Adrenal gland (tissue), 5 donors: Measurements from ENCODE around the gene GMPPA.

Source experiments
- POLR2A ChIP-seq, 2 donors: fragments of 450-650 bp; IDR thresholded peaks; one replicate each; pipeline ENCODE4 v1.6.1; 2017; ENCODE audit warnings: antibody characterized with exemption in 2 of 2, mild to moderate bottlenecking in 2 of 2, moderate library complexity in 1 of 2
- TF ChIP-seq, protein P1 (sequence below), 6 experiments: fragments of 450-650 bp in 4 of 6; fragments of 200-600 bp in 2 of 6; sonication (generic) in 1 of 6; IDR thresholded peaks; 1 replicate in 5 of 6; 2 replicates in 1 of 6; pipeline versions ENCODE4 v1.5.1 to v1.8.0; 2016 to 2021; ENCODE audit warnings: antibody characterized with exemption in 6 of 6, mild to moderate bottlenecking in 2 of 6, moderate library complexity in 1 of 6
- donor health status: DM: no; HTN: no; CAD: no.

DNA sequence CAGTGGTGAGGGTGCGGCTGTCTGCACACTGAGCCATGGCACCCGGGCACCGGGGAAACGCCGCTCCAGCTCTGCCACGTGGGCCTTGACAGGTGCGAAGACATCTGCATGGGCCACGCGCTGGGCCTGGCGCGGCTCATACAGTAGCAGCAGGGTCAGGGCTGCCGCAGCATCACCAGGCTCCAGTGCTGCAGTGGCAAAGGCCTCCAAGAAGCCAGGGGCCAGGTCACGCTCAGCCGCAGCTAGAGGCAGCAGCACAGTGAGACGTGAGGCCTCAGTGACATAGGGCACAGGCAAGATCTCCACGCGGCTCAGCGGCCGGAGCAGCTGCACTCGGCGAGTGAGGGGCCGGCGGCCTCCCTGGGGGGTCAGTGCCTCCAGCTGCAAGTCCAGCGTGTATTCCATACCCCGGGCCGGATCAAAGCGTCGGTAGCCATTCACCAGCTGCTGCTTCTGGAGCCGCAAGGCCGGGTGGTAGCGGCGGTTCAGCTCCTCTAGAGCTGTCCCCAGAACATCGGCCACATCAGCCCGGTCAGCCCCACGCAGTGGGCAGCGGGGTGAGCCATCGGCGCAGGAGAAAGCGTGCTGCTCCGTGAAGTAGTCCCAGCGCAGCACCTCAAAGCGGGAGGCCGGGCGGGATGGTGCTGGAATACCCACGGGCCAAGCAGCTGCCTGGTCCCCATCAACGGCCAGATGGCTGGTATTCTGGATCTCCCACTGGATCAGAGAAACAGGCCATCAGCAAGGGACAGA lies 41.4 kb downstream of the GMPPA start:
- TF ChIP-seq POLR2A (IDR thresholded peaks at IDR 0.05) = no peak
- TF ChIP-seq, protein P1, sequence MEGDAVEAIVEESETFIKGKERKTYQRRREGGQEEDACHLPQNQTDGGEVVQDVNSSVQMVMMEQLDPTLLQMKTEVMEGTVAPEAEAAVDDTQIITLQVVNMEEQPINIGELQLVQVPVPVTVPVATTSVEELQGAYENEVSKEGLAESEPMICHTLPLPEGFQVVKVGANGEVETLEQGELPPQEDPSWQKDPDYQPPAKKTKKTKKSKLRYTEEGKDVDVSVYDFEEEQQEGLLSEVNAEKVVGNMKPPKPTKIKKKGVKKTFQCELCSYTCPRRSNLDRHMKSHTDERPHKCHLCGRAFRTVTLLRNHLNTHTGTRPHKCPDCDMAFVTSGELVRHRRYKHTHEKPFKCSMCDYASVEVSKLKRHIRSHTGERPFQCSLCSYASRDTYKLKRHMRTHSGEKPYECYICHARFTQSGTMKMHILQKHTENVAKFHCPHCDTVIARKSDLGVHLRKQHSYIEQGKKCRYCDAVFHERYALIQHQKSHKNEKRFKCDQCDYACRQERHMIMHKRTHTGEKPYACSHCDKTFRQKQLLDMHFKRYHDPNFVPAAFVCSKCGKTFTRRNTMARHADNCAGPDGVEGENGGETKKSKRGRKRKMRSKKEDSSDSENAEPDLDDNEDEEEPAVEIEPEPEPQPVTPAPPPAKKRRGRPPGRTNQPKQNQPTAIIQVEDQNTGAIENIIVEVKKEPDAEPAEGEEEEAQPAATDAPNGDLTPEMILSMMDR (IDR thresholded peaks at IDR 0.05) = no peak
